LNCAP (cell line): Measurements from ENCODE around the gene UCN2.

Experiments used
- CTCF ChIP-seq: fragments of 450-650 bp; IDR thresholded peaks from 2 replicates; pipeline ENCODE4 v1.5.1; 2017; ENCODE audit warnings: mild to moderate bottlenecking

The UCN2 gene

GRCh38 chr3:48572517-48572916, 8.9 kb upstream of the UCN2 start:
- no peak for TF ChIP-seq CTCF

- no peak for TF ChIP-seq CTCF
Measured at GRCh38 chr3:48571938-48572337, 8.4 kb upstream of the UCN2 start.

GRCh38 chr3:48569808-48570450, 6.3 kb upstream of the UCN2 start:
- no peak for TF ChIP-seq CTCF

GRCh38 chr3:48569400-48569799, 5.8 kb upstream of the UCN2 start:
- no peak for TF ChIP-seq CTCF

GRCh38 chr3:48568476-48568875, 4.9 kb upstream of the UCN2 start:
- TF ChIP-seq CTCF: no peak

GRCh38 chr3:48567500-48567899, 3.9 kb upstream of the UCN2 start:
- TF ChIP-seq CTCF: no peak

- no peak for TF ChIP-seq CTCF
Measured at GRCh38 chr3:48567090-48567489, 3.5 kb upstream of the UCN2 start.

- TF ChIP-seq CTCF: no peak
Measured at GRCh38 chr3:48566401-48566760, 2.8 kb upstream of the UCN2 start.
